ENCODE data around the gene MTG2.

The MTG2 gene

DNA sequence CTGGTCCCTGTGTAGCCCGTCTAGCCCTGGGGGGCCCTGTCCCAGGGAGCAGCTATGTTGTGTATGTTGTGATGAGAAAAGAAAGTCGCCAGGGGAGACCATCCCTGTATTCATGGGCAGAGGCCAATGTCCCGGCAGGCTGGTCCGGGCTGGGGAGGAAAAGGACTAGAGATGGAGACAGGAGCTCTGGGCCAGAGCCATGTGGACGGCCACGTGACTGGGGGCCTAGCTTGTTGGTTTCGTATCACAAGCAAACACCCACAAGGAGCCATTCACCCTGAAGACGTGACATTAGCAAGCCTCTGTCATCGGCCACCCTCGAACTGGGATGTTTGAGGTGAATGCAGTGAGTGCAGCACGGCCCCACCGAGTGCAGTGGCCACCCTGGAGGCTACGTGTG lies 40.1 kb downstream of the MTG2 start:
- DNase-seq = no peak

DNA sequence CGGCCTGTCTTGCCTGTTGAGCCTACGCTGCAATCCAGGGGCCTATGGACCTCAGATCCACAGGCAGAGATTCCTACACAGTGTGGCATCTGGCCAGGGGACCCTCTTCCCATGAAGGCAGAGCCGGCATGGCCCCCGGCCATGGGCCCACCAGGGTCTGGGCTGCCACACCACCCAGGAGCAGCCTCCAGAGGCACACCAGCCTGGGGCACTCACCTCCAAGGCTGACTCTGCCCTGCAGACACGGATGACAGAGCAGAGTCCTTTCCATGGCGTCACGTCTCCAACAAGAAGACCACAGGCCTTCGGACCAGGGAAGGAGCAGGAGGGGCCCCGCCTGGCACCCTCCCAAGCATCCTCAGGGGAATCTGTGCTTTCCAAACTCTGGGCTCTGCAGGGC lies 40.7 kb downstream of the MTG2 start:
- DNase-seq = no peak

DNA sequence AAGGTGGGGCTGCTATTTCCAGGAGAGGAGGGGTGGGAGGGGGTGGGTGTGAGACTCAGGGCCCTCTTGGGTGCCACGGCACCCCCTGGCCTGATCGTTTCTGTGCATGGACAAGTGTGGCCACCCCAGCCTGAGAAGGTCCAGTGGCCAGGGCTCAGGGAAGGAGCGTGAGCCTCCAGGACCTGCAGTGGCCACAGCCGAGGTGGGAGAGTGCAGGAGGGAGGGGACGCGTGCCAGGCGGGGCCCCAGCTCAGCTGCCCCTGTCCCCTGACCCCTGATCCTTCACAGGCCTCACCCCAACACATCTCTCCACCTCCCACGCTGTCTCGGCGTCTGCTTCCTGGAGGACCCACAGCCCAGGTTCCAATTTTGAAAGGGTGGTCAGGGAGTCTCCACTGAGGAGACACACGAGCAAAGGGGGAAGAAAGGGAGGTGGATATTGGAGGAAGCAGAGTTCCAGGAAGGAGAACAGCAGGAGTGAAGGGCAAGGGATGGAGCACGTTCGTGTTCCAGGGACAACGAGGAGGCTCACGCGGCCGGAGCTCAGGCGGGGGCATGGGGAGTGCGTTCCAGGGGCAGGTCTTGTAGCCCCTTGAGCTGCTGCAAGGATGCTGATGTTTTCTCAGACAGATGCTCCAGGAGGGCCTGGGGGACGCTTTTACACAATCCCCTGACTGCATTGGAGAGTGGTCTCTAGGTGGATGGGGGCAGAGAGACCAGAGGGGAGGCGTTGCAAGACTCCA lies 41.5 kb downstream of the MTG2 start:
- DNase-seq = no peak

DNA sequence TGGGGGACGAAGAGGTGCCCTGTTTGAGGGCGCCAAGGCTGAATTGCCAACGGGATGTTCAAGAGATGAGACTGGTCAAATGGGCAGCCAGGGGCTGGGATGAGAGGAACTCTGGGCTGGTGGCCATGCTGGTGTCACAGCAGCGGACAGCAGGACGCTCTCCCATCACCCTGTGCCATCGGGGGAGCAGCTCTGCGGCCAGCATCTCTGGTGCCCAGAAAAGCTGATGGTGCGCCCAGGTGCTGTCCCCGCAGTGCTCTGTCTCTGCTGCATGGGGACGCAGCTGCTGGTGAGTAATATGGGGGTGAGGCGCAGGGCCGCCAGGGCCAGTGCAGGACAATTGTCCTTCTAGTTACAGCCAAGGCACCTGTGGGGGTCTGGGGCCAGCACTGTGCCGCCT lies 42.2 kb downstream of the MTG2 start:
- DNase-seq = no peak

DNA sequence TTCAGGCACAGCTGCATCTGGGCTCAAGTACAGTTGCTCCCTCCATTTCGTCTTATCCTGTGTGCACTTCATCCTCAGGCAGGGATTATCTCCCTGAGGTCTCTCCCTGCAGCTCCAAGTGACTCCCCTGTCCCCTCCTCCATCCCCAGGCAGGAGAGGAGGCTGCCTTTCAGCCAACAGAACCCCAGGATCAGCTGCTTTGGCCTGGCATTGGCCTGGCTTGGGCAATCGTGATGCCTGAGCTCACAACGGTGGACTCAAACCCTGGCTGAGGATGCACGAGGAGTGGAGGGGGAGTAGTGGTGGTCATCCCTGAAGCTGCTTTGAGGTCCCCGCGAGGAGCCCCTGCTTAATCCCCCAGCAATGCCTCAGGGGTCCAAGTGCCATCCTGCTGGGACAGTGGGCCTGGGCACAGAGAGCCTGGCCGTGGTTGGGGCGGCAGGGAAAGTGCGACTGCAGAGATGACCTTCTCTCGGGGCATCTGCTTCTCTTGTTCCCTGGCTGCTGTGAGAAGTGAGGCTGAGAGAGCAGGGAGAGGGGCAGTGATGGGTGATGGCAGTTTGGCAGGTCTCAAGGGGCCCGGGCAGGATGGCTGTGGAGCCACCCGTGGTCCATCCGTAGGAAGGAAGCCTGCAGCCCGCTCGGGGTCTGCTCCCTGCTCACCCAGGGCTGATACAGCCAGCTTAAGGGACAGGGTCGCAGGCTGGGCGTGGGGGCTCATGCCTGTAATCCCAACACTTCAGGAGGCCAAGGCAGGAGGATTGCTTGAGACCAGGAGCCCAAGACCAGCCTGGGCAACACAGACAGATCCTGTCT lies 43.2 kb downstream of the MTG2 start:
- no peak for DNase-seq

DNA sequence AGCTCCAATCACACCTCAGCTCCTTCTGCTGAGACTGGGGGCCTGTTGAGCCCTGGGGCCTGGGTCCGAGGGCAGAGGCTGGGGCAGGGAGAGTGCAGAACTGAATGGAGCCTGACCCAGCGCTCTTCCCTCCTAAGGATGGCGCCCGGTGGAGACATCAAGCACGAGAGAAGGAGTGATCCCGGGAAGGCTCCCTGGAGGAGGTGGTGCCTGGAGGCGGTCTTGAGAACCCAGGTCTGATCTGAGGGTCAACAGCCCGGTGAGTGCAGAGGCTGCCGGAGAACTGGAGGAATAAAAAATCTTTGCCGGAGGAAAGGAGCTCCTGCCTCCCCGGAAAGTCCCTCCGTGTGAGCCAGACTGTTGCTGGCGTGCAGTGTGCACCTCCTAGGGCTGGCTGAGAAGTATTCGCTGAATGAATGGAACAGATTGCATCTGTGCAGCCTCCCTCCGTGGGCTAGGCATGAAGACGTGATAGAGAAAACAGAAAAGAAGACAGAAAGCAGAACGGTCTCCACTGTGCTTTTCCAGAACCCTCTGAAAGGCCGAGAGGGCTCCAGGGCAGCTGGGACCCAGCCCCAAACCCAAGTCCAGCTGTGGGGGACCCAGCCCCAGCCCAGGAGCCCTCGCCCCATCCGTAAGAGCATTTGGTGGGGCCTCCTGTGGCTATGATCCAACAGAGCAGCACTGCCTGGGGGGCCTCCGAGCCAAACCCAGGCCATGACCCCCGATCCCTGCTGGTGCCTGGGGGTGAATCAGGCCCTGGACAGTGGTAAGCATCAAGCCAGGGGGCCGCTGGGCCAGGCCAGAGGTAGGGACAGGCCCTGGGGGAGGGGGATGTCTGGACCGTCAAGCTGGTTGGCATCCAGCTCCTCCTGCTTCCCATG lies 44.1 kb downstream of the MTG2 start:
- DNase-seq = no peak

DNA sequence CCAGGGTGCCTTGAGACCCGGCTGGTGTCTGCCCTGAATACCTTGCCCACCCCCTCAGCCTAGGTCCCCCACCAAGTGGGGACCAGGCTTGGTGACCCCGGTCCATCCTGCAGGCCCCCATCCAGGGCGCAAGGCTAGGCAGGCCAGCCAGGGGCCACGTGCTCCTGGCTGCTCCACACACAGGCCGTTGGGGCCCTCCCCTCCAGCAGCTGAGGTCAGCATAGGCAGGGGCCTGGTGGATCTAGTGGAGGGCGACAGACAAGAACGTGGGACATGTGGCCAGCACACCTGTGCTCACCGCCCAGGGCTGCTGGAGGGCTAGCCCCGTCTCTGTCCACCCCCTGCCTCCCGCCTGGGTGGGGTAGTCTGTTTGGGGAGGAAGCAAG lies 44.8 kb downstream of the MTG2 start:
- no peak for DNase-seq

DNA sequence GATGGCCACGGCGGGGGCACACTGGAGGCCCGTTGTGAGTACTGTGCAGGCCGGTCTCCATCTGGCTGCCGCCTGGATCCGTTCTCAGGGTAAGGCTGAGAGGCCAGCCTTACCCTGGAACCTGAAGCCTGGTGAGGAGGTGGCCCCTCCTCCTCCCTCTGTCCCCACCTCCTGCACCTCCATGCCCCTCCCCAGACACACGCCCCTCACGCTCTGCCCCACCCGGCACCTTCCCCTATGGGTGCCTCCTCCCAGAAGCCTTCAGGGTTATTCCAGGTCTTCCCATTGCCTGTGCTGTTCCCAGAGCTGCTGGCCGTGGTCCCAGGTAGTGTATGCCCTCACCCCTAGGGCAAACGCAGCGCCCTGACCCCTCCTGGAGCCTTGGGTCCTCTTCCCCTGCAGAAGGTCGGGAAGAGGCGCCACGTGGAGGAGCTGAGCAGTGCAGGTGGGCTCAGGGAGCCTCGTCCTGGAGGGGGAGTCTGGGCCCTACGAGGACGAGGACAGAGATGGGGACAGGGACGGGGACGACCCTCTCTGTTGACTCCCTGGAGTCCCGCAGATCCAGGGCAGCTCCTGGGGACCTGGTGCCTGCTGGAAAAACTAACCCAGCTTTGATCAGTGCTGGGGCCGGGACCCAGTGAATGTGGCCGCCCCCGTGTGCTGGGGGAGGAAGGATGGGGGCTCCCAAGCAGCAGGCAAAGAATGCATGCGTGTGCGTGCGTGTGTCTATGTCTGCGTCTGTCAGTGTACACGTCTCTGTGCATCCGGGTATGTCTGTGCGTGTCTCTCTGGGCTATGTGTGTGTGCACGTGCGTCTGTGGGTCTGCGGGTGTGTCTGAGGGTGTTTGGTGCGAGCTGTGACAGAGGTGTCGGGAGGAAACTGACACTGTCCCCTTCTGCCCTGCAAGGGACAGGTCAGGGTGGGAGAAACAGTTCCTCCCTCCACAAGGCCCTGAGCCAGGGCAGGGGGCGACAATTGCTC lies 45.4 kb downstream of the MTG2 start:
- DNase-seq = no peak

DNA sequence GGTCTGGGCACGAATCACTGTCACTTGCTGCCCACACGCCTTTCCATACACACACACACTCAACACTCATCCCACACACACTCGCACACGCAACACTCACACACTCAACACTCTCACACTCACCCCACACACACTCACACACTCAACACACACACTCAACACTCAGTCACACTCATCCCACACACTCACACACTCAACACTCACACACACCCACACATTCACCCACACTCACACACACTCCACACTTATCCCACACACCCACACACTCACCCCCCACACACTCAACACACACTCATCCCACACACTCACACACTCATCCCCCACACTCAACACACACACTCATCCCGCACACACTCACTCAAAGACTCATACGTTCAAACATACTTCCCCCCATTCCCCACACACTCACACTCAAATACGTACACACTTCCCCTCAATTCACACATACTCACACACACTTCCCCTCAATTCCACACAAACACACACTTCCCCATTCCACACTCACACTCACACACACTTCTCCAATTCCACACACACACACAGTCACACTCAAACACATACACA lies 46.2 kb downstream of the MTG2 start:
- no peak for DNase-seq

DNA sequence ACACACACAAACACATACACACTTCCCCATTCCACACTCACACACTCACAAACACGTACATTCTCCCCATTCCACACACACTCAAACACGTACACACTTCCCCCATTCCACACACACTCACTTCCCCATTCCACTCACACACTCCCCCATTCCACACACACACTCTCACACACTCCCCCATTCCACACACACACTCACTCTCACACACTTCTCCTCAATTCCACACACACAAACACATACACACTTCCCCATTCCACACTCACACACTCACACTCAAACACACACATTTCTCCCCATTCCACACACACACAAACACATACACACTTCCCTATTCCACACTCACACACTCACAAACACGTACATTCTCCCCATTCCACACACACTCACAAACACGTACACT lies 46.8 kb downstream of the MTG2 start:
- DNase-seq = no peak

DNA sequence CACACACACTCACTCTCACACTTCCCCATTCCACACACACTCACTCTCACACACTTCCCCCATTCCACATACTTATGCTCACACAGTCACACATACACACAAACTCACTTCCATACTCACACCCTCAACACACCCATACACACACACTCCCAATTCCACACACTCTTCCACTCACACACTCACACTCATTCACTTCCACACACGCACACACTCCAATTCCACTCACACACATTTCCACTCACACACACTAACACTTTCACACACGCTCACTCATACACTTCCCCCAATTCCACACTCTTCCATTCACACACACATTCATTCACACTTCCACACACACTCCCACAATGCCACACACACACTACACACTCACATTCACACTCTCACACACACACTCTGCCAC lies 47.4 kb downstream of the MTG2 start:
- no peak for DNase-seq

DNA sequence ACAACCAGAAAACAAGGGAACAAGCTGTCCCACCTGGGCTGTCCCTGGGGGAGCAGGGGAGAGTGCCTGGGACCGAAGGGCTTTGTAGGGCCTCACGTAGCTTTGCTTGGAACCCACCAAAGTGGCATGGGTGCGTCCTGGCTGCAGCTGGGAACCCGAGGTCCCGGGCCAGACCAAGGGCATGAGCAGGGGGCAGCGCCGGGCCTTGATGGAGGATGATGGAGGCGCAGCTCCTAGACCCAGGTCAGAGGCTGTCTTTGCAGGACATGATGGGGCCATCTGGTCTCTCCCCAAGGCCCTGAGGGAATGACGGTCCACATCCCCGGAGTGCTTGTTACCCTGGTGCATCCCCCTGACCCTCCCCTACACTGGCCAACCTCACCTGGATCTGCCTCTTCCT lies 47.9 kb downstream of the MTG2 start:
- no peak for DNase-seq

DNA sequence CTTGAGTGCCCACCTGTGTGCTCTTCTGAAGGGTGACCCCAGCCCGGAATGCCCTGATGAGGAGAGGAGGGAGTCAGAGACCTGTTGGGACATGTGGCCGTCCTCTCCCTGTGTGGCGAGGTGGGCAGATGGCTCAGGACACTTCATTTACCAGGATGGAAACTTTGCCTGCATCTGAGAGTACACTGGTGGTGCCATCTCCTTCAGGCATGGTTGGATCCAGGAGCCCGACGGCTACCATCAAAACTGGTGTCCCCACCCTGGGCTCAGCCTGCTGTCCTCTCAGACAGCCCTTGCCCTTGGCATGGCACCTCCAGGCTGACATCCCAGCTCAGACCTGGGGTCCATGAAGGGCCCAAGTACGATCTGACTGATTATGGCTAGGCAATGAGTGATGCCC lies 48.5 kb downstream of the MTG2 start:
- no peak for DNase-seq

DNA sequence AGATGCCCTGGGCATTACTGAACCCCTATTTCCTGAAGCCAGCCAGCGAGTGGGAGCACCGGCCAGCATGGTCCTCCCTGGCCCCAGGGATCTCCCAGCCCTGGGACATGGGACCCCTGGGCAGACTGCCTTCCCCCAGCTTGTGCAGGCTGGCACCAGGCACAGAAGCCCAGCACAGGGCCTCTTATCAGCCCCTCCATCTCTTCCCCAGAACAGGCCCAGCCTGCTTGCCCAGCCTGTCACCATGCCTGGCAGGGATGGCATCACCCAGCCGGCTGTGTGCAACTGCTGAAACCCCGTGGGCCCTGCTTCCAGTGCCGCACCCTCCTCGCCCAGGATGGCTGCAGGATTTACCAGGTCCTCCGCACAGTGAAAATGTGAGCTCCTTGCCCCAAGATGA lies 49.4 kb downstream of the MTG2 start:
- DNase-seq = no peak

DNA sequence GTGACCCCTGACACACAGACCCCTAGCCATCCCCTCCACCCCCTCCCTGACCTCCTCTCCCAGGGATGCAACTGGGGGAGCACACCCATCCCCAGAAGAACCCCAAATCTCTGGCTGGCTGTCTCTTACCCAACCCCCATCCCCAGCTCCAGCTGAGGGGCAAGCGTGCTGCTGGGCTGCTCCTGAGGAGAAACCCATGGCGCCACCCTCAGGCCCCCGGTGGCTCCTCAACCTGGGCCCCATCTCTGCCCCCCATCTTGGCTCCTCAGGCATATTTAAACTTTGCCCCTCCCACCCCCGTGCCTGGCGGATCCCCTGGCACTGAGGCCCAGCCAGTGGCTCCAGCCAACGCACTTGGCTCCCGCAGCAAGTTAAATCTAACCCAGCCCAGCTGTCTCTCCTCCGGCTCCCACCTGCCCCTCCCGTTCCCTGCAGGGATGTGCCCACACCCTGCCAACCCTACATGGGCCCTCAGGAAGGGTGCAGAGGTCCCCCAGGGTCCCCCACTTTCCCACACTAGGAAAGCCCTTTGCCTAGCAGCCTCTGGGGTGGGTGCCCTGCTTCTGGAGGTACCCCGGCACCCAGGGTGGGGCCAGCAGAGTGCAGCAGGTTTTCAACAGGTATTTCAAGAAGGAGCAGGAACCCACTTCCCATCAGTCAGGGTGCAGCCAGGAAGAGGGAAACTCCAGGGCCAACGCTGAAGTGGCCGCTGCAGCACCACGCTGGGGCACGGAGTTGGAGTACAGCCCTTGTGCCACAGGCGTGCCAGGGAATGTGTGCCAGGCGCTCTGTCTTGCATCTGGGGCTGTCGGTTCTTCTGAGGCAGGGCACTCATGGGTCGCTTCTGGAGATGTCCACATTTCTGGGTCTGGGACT lies 50.2 kb downstream of the MTG2 start:
- DNase-seq = no peak

DNA sequence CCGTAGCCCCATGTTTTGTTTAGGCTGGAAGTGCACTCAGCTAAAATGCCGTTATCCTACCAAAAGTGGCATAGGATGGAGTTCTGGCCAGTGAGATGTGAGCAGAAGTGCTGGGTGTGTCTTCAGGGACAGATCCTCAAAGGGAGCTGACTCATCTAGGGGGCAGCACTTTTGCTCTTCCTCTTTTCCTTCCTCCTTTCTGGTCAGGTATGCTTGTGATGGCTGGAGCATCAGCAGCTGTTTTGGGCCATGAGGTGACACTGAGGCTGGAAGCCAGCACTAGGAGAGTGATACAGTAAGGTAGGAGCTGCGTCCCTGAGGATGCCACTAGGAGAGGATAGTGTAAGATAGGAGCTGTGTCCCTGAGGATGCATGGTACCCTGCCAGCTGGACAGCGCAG lies 50.9 kb downstream of the MTG2 start:
- DNase-seq = no peak

DNA sequence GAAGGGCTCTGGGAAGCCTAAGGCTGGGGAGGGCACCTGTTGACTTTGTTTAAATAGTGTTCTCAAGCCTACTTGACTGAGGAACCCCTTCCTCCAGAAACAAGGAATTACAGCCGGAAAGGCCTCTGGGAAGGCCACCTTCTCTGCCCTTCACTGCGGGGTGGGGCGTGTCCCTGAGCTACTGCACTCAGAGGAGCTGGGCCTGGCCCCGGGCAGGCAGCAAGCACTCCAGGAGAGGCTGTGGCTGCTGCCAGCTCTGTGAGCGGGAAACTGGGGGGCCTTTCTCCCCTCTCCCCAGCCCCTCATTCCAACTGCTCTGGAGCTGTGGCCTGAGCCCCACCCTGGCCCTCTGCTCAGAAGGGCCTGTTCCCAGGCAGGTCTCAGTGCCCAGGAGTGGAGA lies 51.5 kb downstream of the MTG2 start:
- DNase-seq = no peak

DNA sequence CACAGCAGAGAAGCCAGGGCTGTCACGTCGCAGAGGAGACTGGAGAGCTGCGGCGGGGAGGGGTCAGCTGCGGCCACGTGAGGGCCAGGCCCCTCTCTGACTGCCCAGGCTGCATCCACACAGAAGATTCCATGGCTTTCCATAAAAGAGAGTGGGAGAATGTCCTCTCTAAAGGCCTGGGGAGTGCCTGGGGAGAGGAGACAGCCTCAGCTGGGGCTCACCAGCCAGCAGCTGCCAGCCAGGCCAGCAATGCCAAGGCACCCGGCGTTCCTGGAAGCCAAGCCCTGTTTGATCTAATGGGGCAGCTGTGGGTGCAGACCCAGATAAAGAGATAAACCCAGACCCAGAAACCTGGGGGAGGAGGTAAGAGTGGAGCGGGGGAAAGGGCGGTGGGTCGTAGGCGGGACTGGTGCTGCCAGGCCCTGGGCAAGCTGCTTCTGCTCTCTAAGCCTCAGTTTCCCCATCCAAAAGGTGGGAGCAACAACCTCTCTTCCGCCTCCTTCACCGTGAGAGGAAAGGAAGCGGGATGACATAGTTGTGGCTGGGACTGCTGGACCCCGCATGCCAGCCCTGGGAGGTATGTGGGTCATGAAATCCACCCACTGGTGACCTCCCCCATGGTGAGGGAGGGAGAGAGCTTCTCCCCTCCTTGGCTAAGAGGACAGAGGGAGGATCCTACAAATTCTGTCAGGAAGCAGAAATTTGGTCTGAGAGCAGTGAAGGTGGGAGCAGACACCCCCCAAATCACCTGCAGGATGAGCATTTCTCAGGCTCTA lies 52.4 kb downstream of the MTG2 start:
- DNase-seq = no peak

DNA sequence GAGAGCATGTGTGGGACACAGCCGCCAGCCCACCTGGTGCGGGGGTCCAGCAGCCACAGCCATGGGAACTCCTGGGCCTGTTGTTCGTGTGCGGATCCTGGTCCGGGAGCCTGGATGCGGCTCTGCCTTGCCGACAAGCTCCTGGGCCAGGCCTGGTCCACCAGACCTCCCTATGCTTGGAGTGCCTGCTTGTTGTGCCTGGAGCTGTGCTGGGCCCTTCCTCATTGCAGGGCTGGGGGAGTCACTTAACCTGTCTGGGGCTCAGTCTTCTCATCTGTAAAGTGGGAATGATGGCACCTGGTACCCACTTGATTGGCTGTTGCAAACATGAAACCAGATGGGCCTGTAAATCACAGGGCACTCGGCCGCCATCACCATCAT lies 52.9 kb downstream of the MTG2 start:
- DNase-seq = no peak

DNA sequence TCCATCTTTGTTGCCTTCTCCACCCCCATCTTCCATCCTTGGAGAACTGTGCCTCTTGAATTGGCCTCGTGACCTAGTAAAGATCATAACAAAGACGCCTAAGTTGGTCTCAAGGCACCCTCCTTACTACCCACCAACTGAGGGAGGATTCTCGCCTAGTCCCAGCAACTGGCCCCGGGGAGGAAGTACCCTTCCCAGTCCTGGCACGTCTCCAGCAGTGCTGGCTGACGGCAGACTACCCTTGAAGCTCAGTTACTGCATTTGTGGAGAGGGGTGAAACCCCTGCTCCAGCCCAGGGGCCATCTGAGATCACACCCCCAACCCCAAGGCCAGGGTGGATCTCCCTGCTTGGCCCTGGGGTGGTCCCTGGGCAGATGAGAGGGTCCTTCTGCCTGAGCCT lies 53.4 kb downstream of the MTG2 start:
- DNase-seq = no peak

Data from NCI-H187 (cell line).